Peyer's patch (tissue), 4 donors: Measurements from ENCODE around the gene OR2S2.

Experiments used
- POLR2A ChIP-seq, 2 donors: fragments of 450-650 bp; IDR thresholded peaks; one replicate each; pipeline ENCODE4 v1.5.1; 2017; ENCODE audit warnings: antibody characterized with exemption in 2 of 2, mild to moderate bottlenecking in 2 of 2, moderate library complexity in 2 of 2
- TF ChIP-seq, protein P1 (sequence below), 6 experiments: fragments of 450-650 bp in 4 of 6; fragments of 200-600 bp in 2 of 6; sonication (generic) in 1 of 6; IDR thresholded peaks; one replicate each; pipeline ENCODE4 v1.5.1; 2017 to 2019; ENCODE audit warnings: antibody characterized with exemption in 6 of 6, mild to moderate bottlenecking in 3 of 6, moderate library complexity in 1 of 6

DNA sequence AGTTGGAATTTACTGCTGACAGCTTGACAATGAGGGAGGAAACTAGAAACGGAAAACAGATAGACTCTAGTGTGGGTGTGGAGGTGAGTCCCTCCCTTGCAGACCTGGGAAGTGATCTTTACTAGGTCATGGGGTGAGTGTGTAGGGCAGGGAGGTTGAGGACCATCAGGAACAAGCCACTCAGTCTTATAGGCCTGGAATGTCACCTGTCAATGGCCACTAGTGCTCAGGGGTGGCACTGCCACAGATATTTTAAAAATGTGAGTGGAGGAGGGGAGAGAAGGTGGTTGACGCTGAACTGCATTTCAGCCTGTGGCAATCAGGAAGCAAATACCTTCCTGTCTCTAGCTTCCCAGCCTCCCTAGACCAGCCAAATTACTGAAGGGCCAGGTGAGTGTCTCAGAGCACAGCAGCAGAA lies 9.0 kb downstream of the OR2S2 start:
- TF ChIP-seq POLR2A (IDR thresholded peaks at IDR 0.05), result no peak
- TF ChIP-seq, protein P1, sequence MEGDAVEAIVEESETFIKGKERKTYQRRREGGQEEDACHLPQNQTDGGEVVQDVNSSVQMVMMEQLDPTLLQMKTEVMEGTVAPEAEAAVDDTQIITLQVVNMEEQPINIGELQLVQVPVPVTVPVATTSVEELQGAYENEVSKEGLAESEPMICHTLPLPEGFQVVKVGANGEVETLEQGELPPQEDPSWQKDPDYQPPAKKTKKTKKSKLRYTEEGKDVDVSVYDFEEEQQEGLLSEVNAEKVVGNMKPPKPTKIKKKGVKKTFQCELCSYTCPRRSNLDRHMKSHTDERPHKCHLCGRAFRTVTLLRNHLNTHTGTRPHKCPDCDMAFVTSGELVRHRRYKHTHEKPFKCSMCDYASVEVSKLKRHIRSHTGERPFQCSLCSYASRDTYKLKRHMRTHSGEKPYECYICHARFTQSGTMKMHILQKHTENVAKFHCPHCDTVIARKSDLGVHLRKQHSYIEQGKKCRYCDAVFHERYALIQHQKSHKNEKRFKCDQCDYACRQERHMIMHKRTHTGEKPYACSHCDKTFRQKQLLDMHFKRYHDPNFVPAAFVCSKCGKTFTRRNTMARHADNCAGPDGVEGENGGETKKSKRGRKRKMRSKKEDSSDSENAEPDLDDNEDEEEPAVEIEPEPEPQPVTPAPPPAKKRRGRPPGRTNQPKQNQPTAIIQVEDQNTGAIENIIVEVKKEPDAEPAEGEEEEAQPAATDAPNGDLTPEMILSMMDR (IDR thresholded peaks at IDR 0.05), result no peak
